Left lung (tissue), 10 donors: Measurements from ENCODE around the gene UNC119. TPM values are rescaled to one million over a fixed set of nuclear protein-coding genes. Genes with fewer than 3 reads are reported as not detected.

ENCODE experiments used
- ATAC-seq: fragments of 200-7000 bp; cut with Tn5 transposase; one replicate; pipeline ENCODE4 v1.9.1; 2020; ENCODE audit warnings: moderate library complexity
- DNase-seq, 4 donors: peaks; one replicate each; pipeline ENCODE4 v3.0.0-alpha.2; 2013 to 2020
- H3K27ac ChIP-seq, 2 donors: fragments of 200-600 bp; sonication (generic) in 1 of 2; one replicate each; pipeline versions ENCODE4 v1.5.0 to v1.8.0; 2020 to 2021
- H3K27me3 ChIP-seq, 2 donors: fragments of 200-600 bp; sonication (generic) in 1 of 2; one replicate each; pipeline versions ENCODE4 v1.5.0 to v1.8.0; 2020 to 2021
- H3K36me3 ChIP-seq, 2 donors: fragments of 200-600 bp; sonication (generic) in 1 of 2; one replicate each; pipeline versions ENCODE4 v1.5.0 to v1.8.0; 2020 to 2021
- H3K4me1 ChIP-seq, 2 donors: fragments of 200-600 bp; one replicate each; pipeline ENCODE4 v1.8.0; 2021
- H3K4me3 ChIP-seq, 2 donors: fragments of 200-600 bp; sonication (generic) in 1 of 2; one replicate each; pipeline versions ENCODE4 v1.5.0 to v1.8.0; 2020 to 2021; ENCODE audit warnings: mild to moderate bottlenecking in 1 of 2
- H3K9me3 ChIP-seq, 2 donors: fragments of 200-600 bp; sonication (generic) in 1 of 2; one replicate each; pipeline versions ENCODE4 v1.5.0 to v1.8.0; 2020 to 2021
- CTCF ChIP-seq, 2 donors: fragments of 200-600 bp; sonication (generic) in 1 of 2; IDR thresholded peaks; one replicate each; pipeline versions ENCODE4 v1.5.0 to v1.8.0; 2021; ENCODE audit warnings: antibody characterized with exemption in 2 of 2
- intact Hi-C, 2 donors: fragments of 100-400 bp; cut with DNase I; formaldehyde crosslinking; loops; one replicate each; pipeline versions ENCODE4 v1.11.2 to v1.14.2; 2022
- polyA plus RNA-seq, 6 donors: library from polyadenylated mRNA; unstranded; fragments of 120-200 nt; gene quantifications; one replicate each; pipeline ENCODE4 v1.2.1, GENCODE V29; 2013; ENCODE audit not compliant: insufficient read length in 6 of 6
- total RNA-seq, 2 donors: library from RNA; stranded (reverse); fragmentation: NEBNext Ultra II Directional; extraction: Animal tissue kit (Norgen Biotek cat#: 25700); gene quantifications; one replicate each; pipeline ENCODE4 v1.2.1, GENCODE V29; 2021
- donor health status: DM: no; HTN: yes; CAD: no.
- donor health status: DM: no; HTN: no; CAD: no.

UNC119 gene
- total and polyA plus RNA-seq, 8 donors = 25.7 to 36.7 (median 34.4) TPM

- intact Hi-C loops = no loop called here
- Histone ChIP-seq H3K4me1 (no peaks in the 10 kb centered on the region), H3K27ac (peak overlapping the region; percentile 33 to 45), H3K4me3 (no peak overlapping the region), H3K9me3 (no peaks in the 10 kb centered on the region), H3K36me3 (no peaks in the 10 kb centered on the region), H3K27me3 (no peaks in the 10 kb centered on the region)
- TF ChIP-seq CTCF (IDR thresholded peaks at IDR 0.05) = no peak
- DNase-seq (peak in 1 of 4 donors; percentile 65), ATAC-seq (peak; percentile 64)
These were observed 24.0 kb downstream of the UNC119 start for GRCh38 chr17:28528327-28529012.

DNA sequence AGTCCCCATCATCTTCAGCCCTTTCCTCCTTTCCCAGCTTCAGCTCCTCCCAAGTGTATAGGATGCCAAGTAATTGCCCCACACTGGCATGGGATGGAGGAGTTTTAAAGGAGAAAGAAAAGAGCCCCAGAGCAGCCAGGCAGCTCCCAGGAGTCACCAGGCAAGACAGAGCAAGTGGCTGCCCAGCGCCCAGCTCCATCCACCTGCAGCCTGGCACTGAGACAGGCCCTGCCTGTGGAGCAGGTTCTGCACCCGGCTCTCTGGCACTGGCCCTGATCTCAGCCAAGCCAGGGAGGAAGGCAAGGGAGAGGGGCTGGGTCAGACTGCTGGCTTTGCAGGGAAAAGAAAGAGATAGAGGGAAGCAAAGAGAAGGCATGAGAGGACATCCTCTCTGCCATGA lies 24.6 kb downstream of the UNC119 start:
- H3K4me3 ChIP-seq = no peak overlapping the region
- DNase-seq (peak in 2 of 4 donors; percentile 75 to 86), ATAC-seq (peak; percentile 69)
- no peaks in the 10 kb centered on the region for H3K36me3 ChIP-seq
- TF ChIP-seq CTCF (IDR thresholded peaks at IDR 0.05) = no peak
- peak overlapping the region; percentile 33 to 45 for H3K27ac ChIP-seq
- intact Hi-C loops = no loop called here
- no peaks in the 10 kb centered on the region for H3K4me1 ChIP-seq
- H3K9me3 ChIP-seq = no peaks in the 10 kb centered on the region
- H3K27me3 ChIP-seq = no peaks in the 10 kb centered on the region

DNA sequence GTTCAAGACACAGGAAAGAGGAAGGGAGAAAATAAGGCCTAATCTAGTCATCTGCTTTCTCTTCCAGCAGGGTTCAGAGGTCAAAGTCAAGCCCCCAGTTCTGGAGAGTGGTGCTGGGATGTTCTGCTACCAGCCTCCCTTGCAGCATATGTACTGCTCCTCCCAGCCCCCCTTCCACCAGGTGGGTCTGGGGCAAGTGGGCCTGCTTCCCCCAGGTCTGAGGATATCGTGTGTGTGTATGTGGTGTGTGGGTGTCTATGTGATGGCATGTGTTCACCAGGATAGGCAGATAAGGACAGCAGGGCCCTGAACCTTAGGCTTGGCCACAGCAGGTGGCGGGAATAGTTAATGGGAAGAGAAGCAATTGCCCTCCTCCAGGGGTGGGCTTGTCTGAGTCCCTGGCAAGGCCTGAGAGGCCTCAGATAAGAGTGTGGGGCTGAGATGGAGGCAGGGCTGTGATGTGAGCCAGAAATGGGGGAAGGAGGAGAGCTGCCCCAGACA lies 25.2 kb downstream of the UNC119 start:
- Histone ChIP-seq H3K27me3 (no peaks in the 10 kb centered on the region), H3K36me3 (no peaks in the 10 kb centered on the region), H3K9me3 (no peaks in the 10 kb centered on the region), H3K4me1 (no peaks in the 10 kb centered on the region), H3K27ac (peak overlapping the region; percentile 33 to 45), H3K4me3 (no peak overlapping the region)
- no peak for TF ChIP-seq CTCF (IDR thresholded peaks at IDR 0.05)
- DNase-seq = no peak
- intact Hi-C loops = no loop called here
- no peak for ATAC-seq

GRCh38 chr17:28526381-28526780 lies 26.0 kb downstream of the UNC119 start:
- no peaks in the 10 kb centered on the region for H3K27me3 ChIP-seq
- no peak for TF ChIP-seq CTCF (IDR thresholded peaks at IDR 0.05)
- intact Hi-C loops = no loop called here
- H3K36me3 ChIP-seq = no peaks in the 10 kb centered on the region
- H3K9me3 ChIP-seq = no peaks in the 10 kb centered on the region
- no peaks in the 10 kb centered on the region for H3K4me1 ChIP-seq
- H3K27ac ChIP-seq = no peak overlapping the region
- no peak overlapping the region for H3K4me3 ChIP-seq
- no peak for ATAC-seq
- no peak for DNase-seq

DNA sequence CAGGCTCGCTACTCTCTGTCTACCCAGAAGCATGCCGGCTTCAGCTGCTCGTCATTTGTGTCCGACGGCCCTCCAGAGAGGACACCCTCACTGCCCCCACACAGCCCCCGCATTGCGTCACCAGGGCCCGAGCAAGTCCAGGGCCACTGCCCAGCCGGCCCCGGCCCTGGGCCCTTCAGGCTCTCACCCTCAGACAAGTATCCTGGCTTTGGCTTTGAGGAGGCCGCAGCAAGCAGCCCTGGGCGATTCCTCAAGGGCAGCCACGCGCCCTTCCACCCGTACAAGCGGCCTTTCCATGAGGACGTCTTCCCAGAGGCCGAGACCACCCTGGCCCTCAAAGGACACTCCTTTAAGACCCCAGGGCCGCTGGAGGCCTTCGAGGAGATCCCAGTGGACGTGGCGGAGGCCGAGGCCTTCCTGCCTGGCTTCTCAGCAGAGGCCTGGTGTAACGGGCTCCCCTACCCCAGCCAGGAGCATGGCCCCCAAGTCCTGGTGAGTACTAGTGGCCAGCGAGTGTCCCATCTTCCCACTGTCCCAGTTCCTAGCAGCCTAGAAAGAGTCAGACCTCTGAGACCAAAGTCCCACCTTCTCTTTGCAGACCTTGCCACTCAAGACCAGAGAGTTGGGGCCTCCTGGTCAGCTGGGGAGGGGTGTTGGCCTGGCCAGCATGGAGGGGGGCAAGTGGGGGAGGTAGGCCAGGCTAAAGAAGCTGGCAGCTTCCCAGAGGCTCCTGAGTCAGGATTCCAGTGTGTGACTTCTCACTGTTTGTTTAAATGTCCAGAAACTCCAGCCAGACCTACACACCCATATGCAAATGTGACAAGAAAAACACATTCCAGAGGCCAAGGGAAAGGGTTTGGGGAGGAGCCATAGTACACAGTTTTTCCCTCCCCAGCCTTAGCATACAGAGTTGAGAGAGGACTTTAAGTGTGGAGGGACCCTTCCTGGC lies 27.7 kb downstream of the UNC119 start:
- H3K4me1 ChIP-seq = no peaks in the 10 kb centered on the region
- DNase-seq (peak; percentile 16 to 80 (median 75)), ATAC-seq (peak; percentile 78)
- H3K36me3 ChIP-seq = no peaks in the 10 kb centered on the region
- H3K27ac ChIP-seq = peak overlapping the region; percentile 42 to 65
- H3K4me3 ChIP-seq = no peak overlapping the region
- no peaks in the 10 kb centered on the region for H3K9me3 ChIP-seq
- no peak for TF ChIP-seq CTCF (IDR thresholded peaks at IDR 0.05)
- no peaks in the 10 kb centered on the region for H3K27me3 ChIP-seq
- intact Hi-C loops = no loop called here
